ENCODE measurements around the gene FLVCR2.

The FLVCR2 gene

GRCh38 chr14:75647640-75648039 lies 69.2 kb downstream of the FLVCR2 start:
- in situ Hi-C loops (cut with HindIII; ENCODE audit: low pct_ligation_motif_present, low pct_unique_long_range_greater_than_20kb, low sequenced_read_pairs), result no loop called here

DNA sequence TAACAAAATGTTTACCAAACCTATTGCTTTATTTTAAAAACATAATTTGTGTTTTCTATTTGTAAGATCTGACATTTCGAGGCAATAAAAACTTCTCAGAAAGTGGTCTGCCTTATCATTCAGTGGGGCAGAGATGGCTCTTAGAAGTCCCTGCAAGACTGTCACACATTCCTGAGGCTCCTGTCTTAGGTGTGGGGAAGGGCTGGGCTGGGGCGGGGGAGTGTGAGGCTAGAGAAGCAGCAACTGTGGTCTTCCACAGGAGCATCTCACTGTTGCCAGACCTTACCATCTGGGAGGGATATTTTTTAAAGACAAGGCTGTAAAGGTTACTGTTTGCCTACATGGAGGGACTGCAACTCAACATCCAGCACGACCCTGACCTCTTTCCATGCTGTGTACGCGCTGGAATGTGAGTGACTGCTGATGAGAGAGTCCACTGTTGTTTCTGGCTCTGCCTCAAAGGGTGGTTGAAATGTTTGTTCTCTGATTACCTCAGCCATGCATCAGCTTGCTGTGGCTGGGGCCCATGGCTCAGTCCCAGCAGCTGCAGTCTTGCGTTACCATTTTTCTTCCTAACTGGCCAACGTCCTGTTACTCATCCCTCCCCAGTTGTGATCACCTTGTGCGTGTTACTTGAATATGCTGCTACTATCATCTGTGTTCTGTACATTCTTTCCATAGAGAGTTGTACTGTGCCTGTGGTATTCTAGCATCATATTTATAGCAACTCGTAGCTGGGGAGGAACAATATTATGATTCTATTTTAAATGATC lies 69.8 kb downstream of the FLVCR2 start:
- in situ Hi-C loops (cut with HindIII; ENCODE audit: low pct_ligation_motif_present, low pct_unique_long_range_greater_than_20kb, low sequenced_read_pairs), result no loop called here
- DNase-seq, result peak; percentile 93

More at GRCh38 chr14:75647640-75648039, 69.2 kb downstream of the FLVCR2 start:
- peak; percentile 8 for DNase-seq

DNA sequence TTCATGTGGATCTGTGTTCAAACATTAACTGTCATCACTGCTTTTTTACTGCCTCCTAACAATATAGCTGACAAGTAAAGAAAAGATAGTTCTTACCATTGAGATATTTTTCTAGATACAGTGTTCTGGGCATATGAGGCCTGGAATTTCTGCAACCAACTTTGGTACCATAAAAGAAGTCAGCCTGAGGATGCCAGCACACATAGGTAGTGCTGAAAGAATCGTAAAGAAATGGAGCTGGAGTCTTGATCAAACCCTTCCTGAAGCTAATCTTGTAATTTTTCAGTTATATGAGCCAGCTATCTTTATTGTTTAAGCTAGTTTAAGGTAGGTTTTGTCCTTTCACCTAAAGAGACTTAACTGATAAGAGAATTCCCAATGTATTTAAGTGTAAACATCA lies 70.9 kb downstream of the FLVCR2 start:
- DNase-seq, result no peak
- in situ Hi-C loops (cut with HindIII; ENCODE audit: low pct_ligation_motif_present, low pct_unique_long_range_greater_than_20kb, low sequenced_read_pairs), result no loop called here

GRCh38 chr14:75649773-75650172 lies 71.4 kb downstream of the FLVCR2 start:
- DNase-seq, result no peak
- in situ Hi-C loops (cut with HindIII; ENCODE audit: low pct_ligation_motif_present, low pct_unique_long_range_greater_than_20kb, low sequenced_read_pairs), result no loop called here

DNA sequence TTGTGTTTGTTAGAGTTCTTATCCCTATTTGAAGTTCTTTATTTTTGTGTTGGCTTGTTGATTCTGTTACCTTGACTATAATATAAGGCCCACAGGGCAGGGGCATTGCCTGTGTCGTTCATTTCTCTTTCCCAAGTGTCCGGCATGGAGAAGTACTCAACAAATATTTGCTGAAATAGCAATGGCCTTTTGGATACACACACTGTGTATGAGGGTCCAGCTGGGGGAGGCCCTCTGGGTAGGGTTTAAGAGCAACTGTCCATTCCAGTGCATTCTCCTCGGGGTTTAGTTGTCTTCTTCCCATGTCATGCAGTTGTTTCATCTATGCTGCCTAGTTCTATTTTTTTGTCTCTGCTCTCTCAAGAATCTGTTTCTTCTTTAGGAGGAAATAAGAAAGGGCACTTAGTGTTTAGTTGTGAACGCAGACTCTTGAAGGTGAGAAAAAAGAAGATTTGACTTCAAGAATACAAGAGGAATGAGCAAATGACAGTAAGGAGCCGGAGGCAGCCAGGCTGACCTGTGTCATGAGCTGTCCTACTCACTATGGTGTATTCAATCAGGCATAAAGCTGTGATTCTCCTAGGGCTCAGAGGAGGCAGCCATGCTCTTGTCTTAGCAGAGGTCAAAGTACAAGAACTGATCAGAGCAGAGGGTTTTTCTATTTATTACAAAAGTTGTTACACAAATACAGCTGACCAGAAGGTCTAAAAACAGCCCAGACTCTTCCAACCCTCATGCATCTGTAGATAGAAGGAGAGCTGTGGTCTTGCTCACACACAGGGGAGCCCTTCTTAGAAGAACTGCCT lies 72.0 kb downstream of the FLVCR2 start:
- DNase-seq, result no peak
- in situ Hi-C loops (cut with HindIII; ENCODE audit: low pct_ligation_motif_present, low pct_unique_long_range_greater_than_20kb, low sequenced_read_pairs), result no loop called here

DNA sequence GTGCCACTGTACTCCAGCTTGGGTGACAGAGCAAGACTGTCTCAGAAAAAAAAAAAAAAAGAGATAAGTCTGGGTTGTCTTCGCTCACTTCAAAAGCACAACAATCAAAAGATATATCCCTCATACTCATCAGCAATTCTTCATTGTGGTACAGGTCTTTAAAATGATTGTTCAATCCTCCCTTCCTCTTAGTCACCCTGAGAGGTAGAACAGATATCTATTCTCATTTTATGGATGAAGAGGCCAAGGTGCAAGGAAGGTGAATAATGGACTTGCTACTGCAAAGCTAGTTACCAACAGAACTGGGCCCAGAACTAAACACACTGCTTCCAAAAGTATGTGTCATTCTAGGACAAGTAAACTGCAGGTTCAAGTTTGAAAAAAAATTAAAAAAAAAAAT lies 75.1 kb downstream of the FLVCR2 start:
- in situ Hi-C loops (cut with HindIII; ENCODE audit: low pct_ligation_motif_present, low pct_unique_long_range_greater_than_20kb, low sequenced_read_pairs), result no loop called here
- DNase-seq, result no peak

DNA sequence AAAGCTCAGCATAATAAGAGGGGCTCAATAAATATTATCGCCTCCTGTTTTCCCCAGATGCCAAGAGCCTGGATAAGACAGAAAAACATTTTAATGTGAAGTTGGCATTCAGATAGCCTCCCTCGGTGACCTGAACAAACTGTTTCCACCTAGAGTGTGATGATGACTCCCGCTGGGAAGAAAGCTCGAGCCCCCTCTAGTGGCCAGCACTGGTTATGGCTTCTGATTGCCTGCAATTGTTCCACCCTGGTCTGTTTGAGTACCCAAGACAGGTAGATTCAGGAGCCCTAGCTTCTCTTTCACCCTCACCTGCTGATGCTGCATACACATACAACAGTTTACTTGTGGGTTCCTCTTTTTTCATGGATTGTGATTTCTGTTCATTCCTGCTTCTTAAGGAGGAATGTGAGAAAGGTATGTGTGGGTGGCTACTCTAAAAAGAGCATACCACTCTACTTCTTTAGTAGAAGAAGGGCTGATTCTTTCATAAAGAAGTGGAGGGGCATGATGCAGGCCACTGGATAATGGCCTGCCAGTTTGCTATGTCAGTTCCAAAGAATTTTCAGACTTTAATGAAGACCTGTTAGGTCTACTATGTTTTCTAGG lies 75.8 kb downstream of the FLVCR2 start:
- DNase-seq, result peak; percentile 61
- in situ Hi-C loops (cut with HindIII; ENCODE audit: low pct_ligation_motif_present, low pct_unique_long_range_greater_than_20kb, low sequenced_read_pairs), result no loop called here

DNA sequence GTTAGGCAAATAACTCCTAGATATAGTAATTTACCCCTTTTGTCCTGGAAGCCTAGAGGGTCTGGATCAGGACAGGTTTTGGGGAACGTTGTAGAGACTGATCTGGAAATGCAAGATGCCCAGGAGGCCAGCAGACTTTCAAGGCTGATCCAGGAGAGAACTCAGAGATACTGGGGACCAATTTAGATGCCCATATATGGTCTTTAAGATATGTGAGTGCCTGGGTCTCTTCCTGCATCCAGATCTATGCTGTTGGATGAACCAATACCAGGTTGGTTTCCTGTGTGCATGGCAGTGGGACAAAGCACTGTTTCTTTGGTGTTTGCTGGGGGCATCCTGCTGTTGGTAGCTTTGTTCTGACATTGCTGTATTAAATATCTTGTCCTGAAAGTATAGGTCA lies 76.8 kb downstream of the FLVCR2 start:
- no peak for DNase-seq
- in situ Hi-C loops (cut with HindIII; ENCODE audit: low pct_ligation_motif_present, low pct_unique_long_range_greater_than_20kb, low sequenced_read_pairs), result no loop called here

GRCh38 chr14:75657331-75657730 lies 78.9 kb downstream of the FLVCR2 start:
- DNase-seq, result no peak
- in situ Hi-C loops (cut with HindIII; ENCODE audit: low pct_ligation_motif_present, low pct_unique_long_range_greater_than_20kb, low sequenced_read_pairs), result no loop called here

DNA sequence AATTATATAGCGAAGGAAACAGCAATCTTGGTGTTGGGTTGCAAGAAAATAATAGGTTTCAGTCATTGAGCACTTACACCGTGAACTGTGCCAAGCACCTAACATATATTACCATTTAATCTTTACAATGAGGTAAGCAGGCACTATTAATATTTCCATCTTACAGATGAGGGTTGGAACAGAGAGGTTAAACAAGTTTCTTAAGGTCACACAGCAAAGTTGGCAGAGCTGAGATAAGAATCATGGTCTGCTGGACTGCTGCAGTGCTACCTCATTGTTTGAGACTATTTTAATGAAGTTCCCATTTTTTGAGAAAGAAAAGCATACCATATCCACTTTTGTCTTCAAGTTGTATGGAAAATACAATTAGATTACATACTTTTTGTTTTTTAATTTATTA lies 80.5 kb downstream of the FLVCR2 start:
- in situ Hi-C loops (cut with HindIII; ENCODE audit: low pct_ligation_motif_present, low pct_unique_long_range_greater_than_20kb, low sequenced_read_pairs), result no loop called here
- no peak for DNase-seq

- DNase-seq, result no peak
- in situ Hi-C loops (cut with HindIII; ENCODE audit: low pct_ligation_motif_present, low pct_unique_long_range_greater_than_20kb, low sequenced_read_pairs), result no loop called here
Measured at GRCh38 chr14:75660238-75660629, 81.8 kb downstream of the FLVCR2 start.

DNA sequence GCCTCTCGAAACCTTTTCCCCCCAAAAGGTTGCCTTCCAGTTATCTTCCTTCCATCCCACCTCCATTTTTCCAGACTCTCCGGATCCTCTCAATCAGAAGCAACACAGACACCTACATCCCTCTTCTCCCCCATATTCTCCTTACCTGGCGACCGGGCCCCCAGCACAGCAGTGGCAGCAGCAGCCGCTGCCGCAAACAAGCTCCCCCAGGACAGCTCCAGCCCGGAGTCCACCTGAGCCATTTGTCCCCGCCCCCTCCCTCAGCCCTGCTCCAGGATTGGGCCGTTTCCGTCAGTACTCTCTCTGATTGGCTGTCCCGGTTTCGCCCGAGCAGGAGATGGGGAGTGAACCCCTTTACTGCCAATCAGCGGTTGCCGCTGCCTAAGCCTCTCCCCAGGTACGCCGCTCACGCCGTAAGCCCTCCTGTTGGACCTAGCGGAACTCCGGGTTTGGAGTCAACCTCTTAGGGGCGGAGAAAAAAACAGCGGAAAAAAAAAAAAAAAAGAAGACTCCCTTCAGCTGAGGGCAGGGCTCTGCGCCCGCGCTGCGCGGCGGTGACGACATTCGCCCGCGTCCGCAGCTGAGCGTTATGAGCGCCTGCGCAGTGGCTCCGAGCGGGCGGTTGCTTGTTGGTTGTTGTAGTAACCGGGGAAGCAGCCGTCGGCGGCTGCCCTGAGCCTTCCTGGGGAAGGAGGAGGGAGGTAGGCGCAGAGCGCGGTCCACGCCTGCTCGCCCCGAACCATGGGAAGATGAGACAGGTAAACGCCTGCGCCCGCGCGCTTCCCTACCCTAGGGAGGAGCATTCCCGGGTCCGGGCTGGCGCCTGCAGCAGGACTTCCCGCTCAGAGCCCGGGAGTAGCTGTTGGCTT lies 82.4 kb downstream of the FLVCR2 start, which contains the start of the genes ERG28 and TTLL5:
ERG28 (minus strand) TSS at position 247 of the 869 bp plus-strand sequence. CDS start 3,374 bp downstream, outside the sequence.
TTLL5 (plus strand) TSS at position 617 of the 869 bp plus-strand sequence. CDS start 1,904 bp downstream, outside the sequence.
- DNase-seq, result peak; percentile 97
- in situ Hi-C loops (cut with HindIII; ENCODE audit: low pct_ligation_motif_present, low pct_unique_long_range_greater_than_20kb, low sequenced_read_pairs), result no loop called here

DNA sequence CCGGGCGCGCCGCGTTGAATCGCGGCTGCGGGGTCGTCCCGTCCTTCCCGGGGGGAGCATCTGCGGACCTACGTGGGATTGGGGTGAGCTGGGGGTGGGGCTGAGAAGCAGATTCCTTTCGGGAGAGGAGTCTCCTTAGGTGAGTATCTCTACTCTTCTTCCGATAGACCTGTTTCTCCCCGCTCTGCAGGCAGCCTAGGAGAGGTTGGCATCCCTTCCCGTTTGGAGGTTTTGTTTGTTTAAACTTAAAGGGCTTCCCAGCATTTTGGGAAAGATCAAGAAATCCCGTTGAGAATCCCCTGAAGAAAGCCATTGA lies 83.0 kb downstream of the FLVCR2 start:
- no peak for DNase-seq
- in situ Hi-C loops (cut with HindIII; ENCODE audit: low pct_ligation_motif_present, low pct_unique_long_range_greater_than_20kb, low sequenced_read_pairs), result no loop called here

DNA sequence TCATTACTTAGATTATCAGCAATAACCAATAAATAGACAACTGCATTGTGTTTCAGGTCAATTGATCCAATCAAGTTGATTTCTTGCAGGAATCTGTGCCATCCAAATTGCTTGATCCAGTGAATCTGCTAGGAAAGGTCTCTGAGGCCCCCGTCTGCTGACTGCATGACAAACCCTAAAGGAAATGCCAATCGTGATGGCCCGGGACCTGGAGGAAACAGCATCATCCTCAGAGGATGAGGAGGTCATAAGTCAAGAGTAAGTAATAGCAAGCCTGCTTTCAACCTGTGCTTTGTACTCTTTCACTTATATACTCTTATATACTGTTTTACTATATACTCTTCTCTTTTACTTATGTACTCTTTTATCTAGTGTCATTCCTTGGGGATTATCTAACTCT lies 84.5 kb downstream of the FLVCR2 start:
- DNase-seq, result no peak
- in situ Hi-C loops (cut with HindIII; ENCODE audit: low pct_ligation_motif_present, low pct_unique_long_range_greater_than_20kb, low sequenced_read_pairs), result no loop called here

- in situ Hi-C loops (cut with HindIII; ENCODE audit: low pct_ligation_motif_present, low pct_unique_long_range_greater_than_20kb, low sequenced_read_pairs), result no loop called here
- no peak for DNase-seq
Measured at GRCh38 chr14:75667099-75667765, 88.8 kb downstream of the FLVCR2 start.

- in situ Hi-C loops (cut with HindIII; ENCODE audit: low pct_ligation_motif_present, low pct_unique_long_range_greater_than_20kb, low sequenced_read_pairs), result no loop called here
Measured at GRCh38 chr14:75672605-75673192, 94.3 kb downstream of the FLVCR2 start.

GRCh38 chr14:75673345-75674035 lies 95.1 kb downstream of the FLVCR2 start:
- in situ Hi-C loops (cut with HindIII; ENCODE audit: low pct_ligation_motif_present, low pct_unique_long_range_greater_than_20kb, low sequenced_read_pairs), result no loop called here
- no peak for DNase-seq

More at GRCh38 chr14:75672605-75673192, 94.3 kb downstream of the FLVCR2 start:
- DNase-seq, result no peak

Data from ACHN (cell line).